Hematopoietic multipotent progenitor cell (in vitro differentiated cells): ENCODE data around the gene TGFBR2. TPM values are rescaled to one million over a fixed set of nuclear protein-coding genes. Genes with fewer than 3 reads are reported as not detected.

Experiments
- DNase-seq, 3 donors: peaks; one replicate each; pipeline ENCODE4 v3.0.0-alpha.2; 2011 to 2015; ENCODE audit warnings: low read depth in 2 of 3, low spot score in 2 of 3
- total RNA-seq: library from RNA; depleted of rRNA; stranded (reverse); fragments of >200 nt; gene quantifications from one replicate; pipeline ENCODE4 v1.2.3, GENCODE V29; 2012

Gene TGFBR2
- total RNA-seq, 1 donor, result 37.2 TPM

- DNase-seq, result no peak
These were observed 11.3 kb downstream of the TGFBR2 start for GRCh38 chr3:30617653-30618052.

GRCh38 chr3:30618526-30618925, 12.1 kb downstream of the TGFBR2 start:
- peak in 1 of 3 donors; percentile 59 for DNase-seq

GRCh38 chr3:30619318-30619717, 12.9 kb downstream of the TGFBR2 start:
- DNase-seq, result no peak

GRCh38 chr3:30620402-30621360, 14.3 kb downstream of the TGFBR2 start:
- DNase-seq, result no peak

GRCh38 chr3:30621576-30621975, 15.2 kb downstream of the TGFBR2 start:
- peak in 1 of 3 donors; percentile 17 for DNase-seq

GRCh38 chr3:30622047-30622545, 15.7 kb downstream of the TGFBR2 start:
- no peak for DNase-seq

- DNase-seq, result no peak
These were observed 16.4 kb downstream of the TGFBR2 start for GRCh38 chr3:30622790-30623189.

GRCh38 chr3:30623351-30623750, 16.9 kb downstream of the TGFBR2 start:
- DNase-seq, result no peak

- peak in 1 of 3 donors; percentile 19 for DNase-seq
These were observed 18.1 kb downstream of the TGFBR2 start for GRCh38 chr3:30624480-30624879.

- no peak for DNase-seq
These were observed 19.4 kb downstream of the TGFBR2 start for GRCh38 chr3:30625541-30626438.

GRCh38 chr3:30626443-30627180, 20.2 kb downstream of the TGFBR2 start:
- DNase-seq, result no peak

- DNase-seq, result no peak
These were observed 22.0 kb downstream of the TGFBR2 start for GRCh38 chr3:30628205-30628900.

GRCh38 chr3:30628901-30629590, 22.6 kb downstream of the TGFBR2 start:
- DNase-seq, result peak in 2 of 3 donors; percentile 60 to 75

- DNase-seq, result no peak
These were observed 23.3 kb downstream of the TGFBR2 start for GRCh38 chr3:30629746-30630145.

- DNase-seq, result no peak
These were observed 24.0 kb downstream of the TGFBR2 start for GRCh38 chr3:30630238-30631030.

- peak in 2 of 3 donors; percentile 44 to 52 for DNase-seq
These were observed 25.0 kb downstream of the TGFBR2 start for GRCh38 chr3:30631243-30631904.

GRCh38 chr3:30632065-30632464, 25.7 kb downstream of the TGFBR2 start:
- no peak for DNase-seq

- no peak for DNase-seq
These were observed 26.1 kb downstream of the TGFBR2 start for GRCh38 chr3:30632521-30632920.
